ENCODE data around the gene RIN3. TPM values are rescaled to one million over a fixed set of nuclear protein-coding genes. Genes with fewer than 3 reads are reported as not detected.

Gene RIN3
- total RNA-seq, 4 donors from 2014 or later = 4.7 to 7.9 (median 6.6) TPM

GRCh38 chr14:92625213-92625612 is 111.6 kb downstream of the RIN3 start:
- Histone ChIP-seq H3K36me3 (no peaks in the 10 kb centered on the region), H3K4me1 (no peaks in the 10 kb centered on the region), H3K4me3 (replicated peaks in 1 of 3) (no peak overlapping the region), H3K27me3 (no peaks in the 10 kb centered on the region), H3K27ac (no peak overlapping the region), H3K9me3 (no peaks in the 10 kb centered on the region)
- no peak for DNase-seq
- intact Hi-C loops (cut with DNase I) = no loop called here
- TF ChIP-seq CTCF (IDR thresholded peaks at IDR 0.05) (no peak), POLR2A (IDR thresholded peaks at IDR 0.05) (no peak)
- WGBS, 2 donors = 85 to 91% methylated on average over 5 of the region's 5 CpGs

GRCh38 chr14:92626041-92626440 is 112.5 kb downstream of the RIN3 start:
- WGBS, 2 donors = 81 to 84% methylated on average over 3 of the region's 3 CpGs

GRCh38 chr14:92627707-92628215 is 114.2 kb downstream of the RIN3 start:
- TF ChIP-seq CTCF (IDR thresholded peaks at IDR 0.05) (no peak), POLR2A (IDR thresholded peaks at IDR 0.05) (no peak)
- 96 to 97% methylated on average over 7 of the region's 7 CpGs for WGBS, 2 donors
- Histone ChIP-seq H3K36me3 (no peaks in the 10 kb centered on the region), H3K4me1 (no peaks in the 10 kb centered on the region), H3K27me3 (no peaks in the 10 kb centered on the region), H3K4me3 (replicated peaks in 1 of 3) (no peak overlapping the region), H3K9me3 (no peaks in the 10 kb centered on the region), H3K27ac (no peak overlapping the region)
- DNase-seq = no peak
- intact Hi-C loops (cut with DNase I) = no loop called here

More at GRCh38 chr14:92626041-92626440, 112.5 kb downstream of the RIN3 start:
- Histone ChIP-seq H3K27ac (no peak overlapping the region), H3K36me3 (no peaks in the 10 kb centered on the region), H3K27me3 (no peaks in the 10 kb centered on the region), H3K9me3 (no peaks in the 10 kb centered on the region), H3K4me1 (no peaks in the 10 kb centered on the region), H3K4me3 (replicated peaks in 1 of 3) (no peak overlapping the region)
- intact Hi-C loops (cut with DNase I) = no loop called here
- TF ChIP-seq POLR2A (IDR thresholded peaks at IDR 0.05) (no peak), CTCF (IDR thresholded peaks at IDR 0.05) (no peak)
- DNase-seq = no peak

- Histone ChIP-seq H3K36me3 (no peaks in the 10 kb centered on the region), H3K4me3 (replicated peaks in 1 of 3) (no peak overlapping the region), H3K27ac (no peak overlapping the region), H3K4me1 (no peaks in the 10 kb centered on the region), H3K9me3 (no peaks in the 10 kb centered on the region), H3K27me3 (no peaks in the 10 kb centered on the region)
- intact Hi-C loops (cut with DNase I) = no loop called here
- 76 to 85% methylated on average over 2 of the region's 2 CpGs for WGBS, 2 donors
- DNase-seq = no peak
- no peak for TF ChIP-seq CTCF (IDR thresholded peaks at IDR 0.05)
- TF ChIP-seq POLR2A (IDR thresholded peaks at IDR 0.05) = no peak
Observed at GRCh38 chr14:92628636-92629035, 115.1 kb downstream of the RIN3 start.

GRCh38 chr14:92630367-92630766 is 116.8 kb downstream of the RIN3 start:
- DNase-seq = no peak
- H3K9me3 ChIP-seq = no peaks in the 10 kb centered on the region
- no peak overlapping the region for H3K4me3 ChIP-seq (replicated peaks in 1 of 3)
- H3K4me1 ChIP-seq = no peaks in the 10 kb centered on the region
- TF ChIP-seq POLR2A (IDR thresholded peaks at IDR 0.05) = no peak
- no peak for TF ChIP-seq CTCF (IDR thresholded peaks at IDR 0.05)
- intact Hi-C loops (cut with DNase I) = no loop called here
- H3K27ac ChIP-seq = no peak overlapping the region
- no peaks in the 10 kb centered on the region for H3K36me3 ChIP-seq
- 91 to 93% methylated on average over 2 of the region's 2 CpGs for WGBS, 2 donors
- H3K27me3 ChIP-seq = no peaks in the 10 kb centered on the region
